HG03159 (cell line): ENCODE data around the gene NIN.

Source experiments
- ATAC-seq: cut with Tn5 transposase; IDR thresholded peaks from one replicate; pipeline ENCODE4 v1.9.1; 2021; ENCODE audit warnings: mild to moderate bottlenecking, moderate library complexity; ENCODE audit not compliant: unreplicated experiment

The NIN gene

GRCh38 chr14:50769863-50770500 is 61.0 kb downstream of the NIN start:
- no peak for ATAC-seq

GRCh38 chr14:50768680-50769079 is 62.3 kb downstream of the NIN start:
- ATAC-seq = no peak

GRCh38 chr14:50766338-50766886 is 64.5 kb downstream of the NIN start:
- no peak for ATAC-seq

- ATAC-seq = no peak
These were observed 67.5 kb downstream of the NIN start for GRCh38 chr14:50763382-50764007.

- ATAC-seq = no peak
These were observed 68.0 kb downstream of the NIN start for GRCh38 chr14:50762931-50763300.

- peak; percentile 79 for ATAC-seq
These were observed 68.7 kb downstream of the NIN start for GRCh38 chr14:50762001-50762930.

GRCh38 chr14:50759800-50760543 is 71.0 kb downstream of the NIN start:
- ATAC-seq = no peak

GRCh38 chr14:50758945-50759344 is 72.0 kb downstream of the NIN start:
- no peak for ATAC-seq

- ATAC-seq = no peak
These were observed 72.7 kb downstream of the NIN start for GRCh38 chr14:50758305-50758704.

- ATAC-seq = no peak
These were observed 73.3 kb downstream of the NIN start for GRCh38 chr14:50757702-50758101.

- ATAC-seq = no peak
These were observed 74.7 kb downstream of the NIN start for GRCh38 chr14:50756300-50756699.

GRCh38 chr14:50750323-50750722 is 80.6 kb downstream of the NIN start:
- ATAC-seq = no peak

- no peak for ATAC-seq
These were observed 85.4 kb downstream of the NIN start for GRCh38 chr14:50745401-50746058.

- ATAC-seq = no peak
These were observed 86.7 kb downstream of the NIN start for GRCh38 chr14:50744231-50744630.

GRCh38 chr14:50741567-50741966 is 89.4 kb downstream of the NIN start:
- no peak for ATAC-seq

GRCh38 chr14:50740856-50741255 is 90.1 kb downstream of the NIN start:
- no peak for ATAC-seq

GRCh38 chr14:50739186-50739585 is 91.8 kb downstream of the NIN start:
- no peak for ATAC-seq

- peak; percentile 76 for ATAC-seq
These were observed 94.0 kb downstream of the NIN start for GRCh38 chr14:50736932-50737419.

- no peak for ATAC-seq
These were observed 95.8 kb downstream of the NIN start for GRCh38 chr14:50734950-50735695.
